Thymus (tissue), 11 donors: ENCODE data around the gene CLIC4. TPM values are rescaled to one million over a fixed set of nuclear protein-coding genes. Genes with fewer than 3 reads are reported as not detected.

Source experiments
- DNase-seq, 9 donors: peaks; one replicate each; pipeline ENCODE4 v3.0.0-alpha.2; 2013; ENCODE audit warnings: low spot score in 9 of 9, low read depth in 6 of 9, missing footprints in 1 of 9
- H3K27ac ChIP-seq, 2 donors: one replicate each; pipeline ENCODE4 v1.5.1; 2013; ENCODE audit warnings: control low read depth in 1 of 2, low read depth in 1 of 2, low read length in 1 of 2, mild to moderate bottlenecking in 1 of 2, moderate library complexity in 1 of 2
- H3K27me3 ChIP-seq, 2 donors: one replicate each; pipeline ENCODE4 v1.5.1; 2013; ENCODE audit warnings: low read length in 1 of 2; ENCODE audit not compliant: control insufficient read depth in 2 of 2, insufficient read depth in 1 of 2
- H3K36me3 ChIP-seq, 2 donors: one replicate each; pipeline ENCODE4 v1.5.1; 2013; ENCODE audit warnings: low read length in 1 of 2, mild to moderate bottlenecking in 1 of 2, moderate library complexity in 1 of 2; ENCODE audit not compliant: control insufficient read depth in 2 of 2, insufficient read depth in 2 of 2
- H3K4me1 ChIP-seq, 2 donors: one replicate each; pipeline ENCODE4 v1.5.1; 2013; ENCODE audit warnings: low read length in 2 of 2; ENCODE audit not compliant: control insufficient read depth in 2 of 2, insufficient read depth in 2 of 2
- H3K4me3 ChIP-seq, 2 donors: one replicate each; pipeline ENCODE4 v1.5.1; 2013; ENCODE audit warnings: low read length in 2 of 2, control low read depth in 1 of 2, mild to moderate bottlenecking in 1 of 2
- H3K9me3 ChIP-seq, 2 donors: one replicate each; pipeline ENCODE4 v1.5.1; 2013; ENCODE audit warnings: low read length in 1 of 2, mild to moderate bottlenecking in 1 of 2; ENCODE audit not compliant: control insufficient read depth in 2 of 2, insufficient read depth in 1 of 2
- WGBS: extraction: QIAGEN DNeasy Blood & Tissue Kit; methylation state at CpG from one replicate; pipeline ENCODE4 v1.1.7; 2013; 5-methylcytosine and 5-hydroxymethylcytosine counted together
- polyA plus RNA-seq: library from polyadenylated mRNA; stranded (reverse); fragments of 200-250 nt; gene quantifications from one replicate; pipeline ENCODE4 v1.2.3, GENCODE V29; 2013
- total RNA-seq: library from RNA; stranded (reverse); fragments of 120-200 nt; gene quantifications from one replicate; pipeline ENCODE4 v1.2.4, GENCODE V29; 2013
- donor health status: healthy.

Gene CLIC4
- total and polyA plus RNA-seq, 2 donors = 29.9 to 96.5 TPM

DNA sequence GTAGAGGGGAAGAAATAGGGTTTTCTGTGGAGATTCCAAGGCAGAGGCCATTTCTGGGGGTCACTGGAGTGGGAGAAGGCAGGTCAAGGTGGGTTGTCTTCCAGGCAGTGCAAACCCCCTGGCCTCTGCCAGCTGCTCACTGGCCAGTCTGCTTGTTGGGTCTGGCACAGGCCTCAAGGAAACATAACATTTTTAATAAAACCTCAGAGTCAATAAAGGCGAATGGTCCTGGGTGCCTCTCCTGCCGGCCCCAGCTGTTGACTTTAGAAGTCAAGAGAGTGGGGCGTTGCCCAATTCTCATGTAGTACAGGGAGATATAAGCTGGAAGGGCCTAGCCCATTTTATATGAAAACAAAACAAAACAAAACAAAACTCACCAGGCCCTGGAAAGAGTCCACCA, 148.2 kb downstream of the CLIC4 start:
- peaks cover 0 to 2% of the 10 kb centered on the region in 2 donors for H3K4me1 ChIP-seq
- H3K27me3 ChIP-seq = no peaks in the 10 kb centered on the region
- no peak overlapping the region for H3K27ac ChIP-seq
- no peak overlapping the region for H3K4me3 ChIP-seq
- peaks cover 0 to 8% of the 10 kb centered on the region in 2 donors for H3K9me3 ChIP-seq
- no peak for DNase-seq
- WGBS = 98% methylated on average over 3 of the region's 3 CpGs
- H3K36me3 ChIP-seq = no peaks in the 10 kb centered on the region

Other genes starting within 250 kb of the CLIC4 start
- 13.2 TPM for gene RCAN3, start 242.6 kb upstream of the CLIC4 start, total RNA-seq
- 21.2 TPM for gene RCAN3, start 242.6 kb upstream of the CLIC4 start, polyA plus RNA-seq
- 0.09 TPM for gene NCMAP, start 189.4 kb upstream of the CLIC4 start, total RNA-seq
- 0.11 TPM for gene NCMAP, start 189.4 kb upstream of the CLIC4 start, polyA plus RNA-seq
- gene SRRM1, start 102.1 kb upstream of the CLIC4 start, total RNA-seq = 23.5 TPM
- gene SRRM1, start 102.1 kb upstream of the CLIC4 start, polyA plus RNA-seq = 61.8 TPM
- gene RUNX3, start 184.8 kb downstream of the CLIC4 start, total RNA-seq = 4.9 TPM
- 13.6 TPM for gene RUNX3, start 184.8 kb downstream of the CLIC4 start, polyA plus RNA-seq